H1 (cell line): ENCODE measurements around the gene KCNK13. TPM values are rescaled to one million over a fixed set of nuclear protein-coding genes. Genes with fewer than 3 reads are reported as not detected.

Experiments
- CTCF ChIA-PET: fragments of 300-600 bp; sonication (Branson Sonifier 250); formaldehyde crosslinking; loops from one replicate; lab custom pipeline; 2021; ENCODE audit not compliant: partially characterized antibody; lab: Charles Lee
- POLR2A ChIA-PET: fragments of 300-600 bp; sonication (Branson Sonifier 250); formaldehyde crosslinking; loops from one replicate; lab custom pipeline; 2021; ENCODE audit warnings: inconsistent platforms; ENCODE audit not compliant: partially characterized antibody; lab: Charles Lee
- DNase-seq, 2 experiments: peaks; one replicate each; pipeline versions ENCODE4 v3.0.0 to v3.0.0-alpha.2; 2010 to 2022; ENCODE audit warnings: low spot score in 2 of 2, low read depth in 1 of 2, mixed read lengths in 1 of 2
- FAIRE-seq: peaks from 2 replicates; lab custom pipeline; 2011; peaks lifted over from hg19 to GRCh38; lab: Jason Lieb, UNC
- H2AFZ ChIP-seq: 2 replicates; pipeline ENCODE4 v1.8.1; 2012; ENCODE audit warnings: low read length, inconsistent platforms
- H2AK5ac ChIP-seq: 2 replicates; pipeline ENCODE4 v1.6.1; 2013; ENCODE audit warnings: low read depth, low read length
- H2BK120ac ChIP-seq: replicated peaks from 2 replicates; pipeline ENCODE3; 2013; ENCODE audit warnings: low read depth, low read length, inconsistent platforms
- H2BK12ac ChIP-seq: 2 replicates; pipeline ENCODE4 v1.6.1; 2013; ENCODE audit warnings: low read depth, low read length
- H2BK15ac ChIP-seq: 2 replicates; pipeline ENCODE4 v1.6.1; 2013; ENCODE audit warnings: low read length
- H2BK20ac ChIP-seq: 2 replicates; pipeline ENCODE4 v1.6.1; 2013; ENCODE audit warnings: low read length
- H2BK5ac ChIP-seq: 2 replicates; pipeline ENCODE4 v1.6.1; 2013; ENCODE audit warnings: low read depth, low read length
- H3K14ac ChIP-seq: 2 replicates; pipeline ENCODE4 v1.6.1; 2013; ENCODE audit warnings: inconsistent platforms; ENCODE audit not compliant: insufficient read length
- H3K18ac ChIP-seq: 2 replicates; pipeline ENCODE4 v1.6.1; 2013; ENCODE audit warnings: low read length; ENCODE audit errors: extremely low read depth
- H3K23ac ChIP-seq: 2 replicates; pipeline ENCODE4 v1.6.1; 2013; ENCODE audit warnings: inconsistent platforms; ENCODE audit not compliant: insufficient read length
- H3K23me2 ChIP-seq: 2 replicates; pipeline ENCODE4 v1.6.1; 2013; ENCODE audit warnings: low read depth, low read length
- H3K27ac ChIP-seq: 2 replicates; pipeline ENCODE4 v1.6.1; 2011; ENCODE audit warnings: low read depth, low read length, inconsistent platforms
- H3K27me3 ChIP-seq, 4 experiments: replicated peaks in 1 of 4; 1 replicate in 1 of 4; 2 replicates in 3 of 4; pipeline versions ENCODE4 v1.6.1 to v1.8.1; 2011 to 2013; ENCODE audit warnings: low read length in 3 of 4, mild to moderate bottlenecking in 3 of 4, inconsistent platforms in 2 of 4, mixed read lengths in 2 of 4, moderate library complexity in 1 of 4; ENCODE audit not compliant: control insufficient read depth in 3 of 4, insufficient read depth in 3 of 4; ENCODE audit errors: extremely low read depth in 1 of 4
- H3K36me3 ChIP-seq, 4 experiments: 2 replicates each; pipeline versions ENCODE4 v1.6.1 to v1.8.1; 2011 to 2013; ENCODE audit warnings: mild to moderate bottlenecking in 4 of 4, low read length in 3 of 4, moderate library complexity in 2 of 4, control low read depth in 1 of 4, inconsistent platforms in 1 of 4; ENCODE audit not compliant: insufficient read depth in 4 of 4, control insufficient read depth in 2 of 4
- H3K4ac ChIP-seq: replicated peaks from 2 replicates; pipeline ENCODE3; 2013; ENCODE audit warnings: low read length, low read depth, mixed read lengths, inconsistent platforms; ENCODE audit not compliant: insufficient read length
- H3K4me1 ChIP-seq, 4 experiments: replicated peaks in 1 of 4; 1 replicate in 1 of 4; 2 replicates in 3 of 4; pipeline versions ENCODE4 v1.6.1 to v1.8.1; 2011 to 2013; ENCODE audit warnings: low read length in 3 of 4, inconsistent platforms in 2 of 4, mixed read lengths in 1 of 4; ENCODE audit not compliant: insufficient read depth in 4 of 4, control insufficient read depth in 3 of 4
- H3K4me2 ChIP-seq, 2 experiments: 2 replicates each; pipeline versions ENCODE4 v1.6.1 to v1.8.1; 2011 to 2013; ENCODE audit warnings: low read depth in 2 of 2, low read length in 2 of 2, control low read depth in 1 of 2, inconsistent platforms in 1 of 2, mild to moderate bottlenecking in 1 of 2; ENCODE audit not compliant: insufficient read depth in 1 of 2
- H3K4me3 ChIP-seq, 4 experiments: fragments of 200-600, 300-600 bp in 1 of 4; sonication (generic), shearing (Covaris generic), sonication (Bioruptor Twin) in 1 of 4; 2 replicates each; pipeline versions ENCODE4 v1.5.1 to v1.8.1; 2011 to 2016; ENCODE audit warnings: low read length in 4 of 4, low read depth in 3 of 4, control low read depth in 2 of 4, inconsistent platforms in 2 of 4, mild to moderate bottlenecking in 2 of 4, mixed read lengths in 1 of 4, moderate library complexity in 1 of 4; ENCODE audit not compliant: insufficient read depth in 2 of 4; ENCODE audit errors: extremely low read depth in 1 of 4
- H3K56ac ChIP-seq: replicated peaks from 2 replicates; pipeline ENCODE3; 2013; ENCODE audit warnings: low read depth, mild to moderate bottlenecking, mixed read lengths, low read length, inconsistent platforms; ENCODE audit not compliant: insufficient read length
- H3K79me1 ChIP-seq: 2 replicates; pipeline ENCODE4 v1.6.1; 2013; ENCODE audit warnings: low read depth, low read length, control low read depth
- H3K79me2 ChIP-seq, 2 experiments: 2 replicates each; pipeline versions ENCODE4 v1.6.1 to v1.8.1; 2012 to 2013; ENCODE audit warnings: low read length in 2 of 2, mild to moderate bottlenecking in 2 of 2, inconsistent platforms in 1 of 2; ENCODE audit not compliant: insufficient read depth in 2 of 2, control insufficient read depth in 1 of 2
- H3K9ac ChIP-seq, 4 experiments: replicated peaks in 1 of 4; 1 replicate in 1 of 4; 2 replicates in 3 of 4; pipeline versions ENCODE4 v1.6.1 to v1.8.1; 2011 to 2013; ENCODE audit warnings: low read depth in 3 of 4, low read length in 3 of 4, control low read depth in 2 of 4, mild to moderate bottlenecking in 2 of 4, moderate library complexity in 2 of 4, inconsistent platforms in 1 of 4; ENCODE audit errors: extremely low read depth in 1 of 4
- H3K9me3 ChIP-seq, 2 experiments: 2 replicates each; pipeline versions ENCODE4 v1.6.1 to v1.8.1; 2012 to 2013; ENCODE audit warnings: mild to moderate bottlenecking in 2 of 2, moderate library complexity in 2 of 2, control low read depth in 1 of 2, inconsistent platforms in 1 of 2, low read depth in 1 of 2, low read length in 1 of 2, mixed read lengths in 1 of 2; ENCODE audit not compliant: insufficient read depth in 2 of 2
- H4K20me1 ChIP-seq, 2 experiments: replicated peaks in 1 of 2; 2 replicates each; pipeline versions ENCODE3 to v1.8.1; 2011 to 2013; ENCODE audit warnings: inconsistent platforms in 2 of 2, low read length in 2 of 2, mild to moderate bottlenecking in 1 of 2; ENCODE audit not compliant: insufficient read depth in 2 of 2, control insufficient read depth in 1 of 2
- H4K5ac ChIP-seq: 2 replicates; pipeline ENCODE4 v1.6.1; 2013; ENCODE audit warnings: low read length, low read depth, mixed read lengths, inconsistent platforms; ENCODE audit not compliant: insufficient read length
- H4K8ac ChIP-seq: 2 replicates; pipeline ENCODE4 v1.8.0; 2013; ENCODE audit warnings: mild to moderate bottlenecking, moderate library complexity, low read length, inconsistent platforms; ENCODE audit not compliant: insufficient read depth; ENCODE audit errors: extremely low read depth
- H4K91ac ChIP-seq: replicated peaks from 2 replicates; pipeline ENCODE3; 2013; ENCODE audit warnings: low read length, mixed read lengths, inconsistent platforms; ENCODE audit not compliant: insufficient read length
- EGR1 ChIP-seq: IDR thresholded peaks from 2 replicates; pipeline ENCODE4 v1.6.1; 2011; ENCODE audit warnings: low read depth, low read length, borderline replicate concordance
- EP300 ChIP-seq, 2 experiments: IDR thresholded peaks; 1 replicate in 1 of 2; 2 replicates in 1 of 2; pipeline ENCODE4 v1.6.1; 2011 to 2012; ENCODE audit warnings: low read depth in 2 of 2, low read length in 2 of 2, mild to moderate bottlenecking in 2 of 2, borderline replicate concordance in 1 of 2, inconsistent platforms in 1 of 2, moderate library complexity in 1 of 2
- POU5F1 ChIP-seq: IDR thresholded peaks from 2 replicates; pipeline ENCODE4 v1.6.1; 2011; ENCODE audit warnings: low read depth, mild to moderate bottlenecking, low read length, moderate library complexity
- SIN3A ChIP-seq, 2 experiments: IDR thresholded peaks in 1 of 2; conservative IDR thresholded peaks in 1 of 2; 2 replicates each; pipeline ENCODE4 v1.6.1; 2011 to 2012; ENCODE audit warnings: low read length in 2 of 2, improper control_type of control experiment in 1 of 2, low read depth in 1 of 2, mild to moderate bottlenecking in 1 of 2
- WGBS, 2 experiments: shearing (Covaris generic) in 1 of 2; methylation state at CpG; one replicate each; pipeline versions ENCODE4 v1.1.6 to v1.1.7; 2013 to 2015; ENCODE audit warnings: low lambda C conversion rate in 2 of 2, mixed read lengths in 2 of 2, inconsistent platforms in 1 of 2, low coverage in 1 of 2, missing lambda C conversion rate in 1 of 2; ENCODE audit not compliant: insufficient replicate concordance in 2 of 2, insufficient coverage in 1 of 2, insufficient read length in 1 of 2; ENCODE audit errors: extremely low coverage in 1 of 2, missing lambda C conversion rate in 1 of 2; 5-methylcytosine and 5-hydroxymethylcytosine counted together
- polyA plus RNA-seq, 7 experiments: library from polyadenylated mRNA; depleted of rRNA in 3 of 7; stranded (reverse) in 5 of 7; unstranded in 2 of 7; fragments of >200 nt in 5 of 7; fragments of 200-250 nt in 2 of 7; gene quantifications; 1 replicate in 5 of 7; 2 replicates in 1 of 7; 4 replicates in 1 of 7; pipeline versions ENCODE4 v1.2.1 to v1.2.3, GENCODE V29; 2011 to 2013; ENCODE audit warnings: missing spikeins in 2 of 7, mixed read lengths in 2 of 7
- total RNA-seq: library from RNA; stranded (reverse); fragmentation: NEBNext Ultra II Directional; extraction: Animal tissue kit (Norgen Biotek cat#: 25700); gene quantifications from 2 replicates; pipeline ENCODE4 v1.2.1, GENCODE V29; 2021

Gene KCNK13
- total and polyA plus RNA-seq, 2 of the 8 experiments (the other 6 are each of a cell fraction or from before 2014, with no cell fraction given) = 0.39 to 0.48 TPM

GRCh38 chr14:90017371-90017770 is 44.4 kb upstream of the KCNK13 start:
- ChIA-PET CTCF (interaction anchor here (0.5 to 1.2 kb wide), 2 partner anchors 93 to 539 kb away, joined by 6 to 8 read pairs; no protein-coding TSS in a partner anchor), POLR2A (interaction anchor here (0.6 kb wide), 1 partner anchor 29 kb away, joined by 4 read pairs; no protein-coding TSS in a partner anchor)
- Histone ChIP-seq H3K4me2 (no peak overlapping the region), H2BK20ac (no peak overlapping the region), H2AK5ac (no peak overlapping the region), H4K20me1 (no peaks in the 10 kb centered on the region), H3K18ac (no peak overlapping the region), H2AFZ (no peak overlapping the region), H3K36me3 (peaks cover 0 to 30% (median 15%) of the 10 kb centered on the region in 4 experiments; a peak in 7 of 8 replicates), H4K8ac (no peak overlapping the region), H3K4me1 (no peaks in the 10 kb centered on the region), H3K23me2 (peaks cover 1% of the 10 kb centered on the region; the same call in 1 of the 2 replicates), H3K14ac (no peak overlapping the region), H3K27ac (no peak overlapping the region), H2BK12ac (no peak overlapping the region), H3K79me1 (no peaks in the 10 kb centered on the region), H3K56ac (no peak overlapping the region), H2BK5ac (no peak overlapping the region), H4K5ac (no peak overlapping the region), H3K4ac (no peak overlapping the region), H3K4me3 (no peak overlapping the region), H3K79me2 (no peaks in the 10 kb centered on the region), H4K91ac (no peak overlapping the region), H3K23ac (no peak overlapping the region), H2BK120ac (no peak overlapping the region), H3K9me3 (peaks cover 0 to 5% of the 10 kb centered on the region in 2 experiments; a peak in 2 of 4 replicates), H3K9ac (no peak overlapping the region), H3K27me3 (no peaks in the 10 kb centered on the region), H2BK15ac (no peak overlapping the region)
- DNase-seq (no peak), FAIRE-seq (no peak)
- 87% methylated on average over 4 of the region's 4 CpGs; no CpG with 5 or more reads in 1 of the 2 experiments for WGBS, 2 experiments
- TF ChIP-seq EGR1 = no peak
- TF ChIP-seq SIN3A (conservative IDR thresholded peaks at IDR 0.05 in 1 of 2, IDR thresholded peaks at IDR 0.05 in 1 of 2; ENCODE audit: low read depth in 1 of 2, low read length in 2 of 2) = no peak
- no peak for TF ChIP-seq POU5F1
- no peak for TF ChIP-seq EP300 (IDR thresholded peaks at IDR 0.05; ENCODE audit: borderline replicate concordance in 1 of 2, low read depth in 2 of 2, low read length in 2 of 2)
